ENCODE data around the gene MFAP3L. TPM values are rescaled to one million over a fixed set of nuclear protein-coding genes. Genes with fewer than 3 reads are reported as not detected.
"Not testable (repeated sequence)": the region's sequence is repeated elsewhere in the genome, so short reads cannot be mapped to it uniquely, and the experiment has no call there.

MFAP3L gene
- total RNA-seq, 5 donors from 2014 or later (not counting 1 experiment from before 2014, with no cell fraction given): 0.75 to 1.7 (median 0.90) TPM

GRCh38 chr4:170052919-170053318 lies 26.7 kb upstream of the MFAP3L start:
- ChIA-PET POLR2A (no interaction called here), CTCF (interaction anchor here in 1 of 2 donors (1.0 kb wide), 1 partner anchor 243 kb away, joined by 3 read pairs; no protein-coding TSS in a partner anchor)
- H3K27ac Mint-ChIP-seq: no peak overlapping the region
- H3K4me1 ChIP-seq (ENCODE audit: control insufficient read depth in 1 of 2, extremely low read depth in 1 of 2, insufficient read depth in 2 of 2, low read length in 2 of 2): no peaks in the 10 kb centered on the region
- H3K36me3 Mint-ChIP-seq: no peaks in the 10 kb centered on the region
- peaks cover 0 to 9% of the 10 kb centered on the region in 2 experiments for H3K27me3 ChIP-seq (replicated peaks in 1 of 2; ENCODE audit: control insufficient read depth in 2 of 2, extremely low read depth in 1 of 2, insufficient read depth in 2 of 2, low read length in 1 of 2)
- ATAC-seq (replicated peaks in 1 of 4) (no peak), DNase-seq (no peak)
- no peak overlapping the region for H3K27ac ChIP-seq (ENCODE audit: low read length)
- H3K27me3 Mint-ChIP-seq: peaks cover 0 to 11% of the 10 kb centered on the region in 2 donors
- no peak overlapping the region for H3K4me3 Mint-ChIP-seq
- no peaks in the 10 kb centered on the region for H3K4me1 Mint-ChIP-seq
- H3K4me3 ChIP-seq (ENCODE audit: control insufficient read depth in 1 of 2, extremely low read depth in 1 of 2, low read length in 1 of 2): no peak overlapping the region
- 85% methylated on average over 4 of the region's 5 CpGs for WGBS (ENCODE audit: insufficient coverage)
- H3K36me3 ChIP-seq (ENCODE audit: control insufficient read depth in 2 of 2, extremely low read depth in 1 of 2, insufficient read depth in 1 of 2, low read length in 1 of 2): no peaks in the 10 kb centered on the region
- no peaks in the 10 kb centered on the region for H3K9me3 ChIP-seq
- no peaks in the 10 kb centered on the region for H3K9me3 Mint-ChIP-seq

- H3K9me3 ChIP-seq: no peaks in the 10 kb centered on the region
- DNase-seq: no peak
- H3K36me3 Mint-ChIP-seq: no peaks in the 10 kb centered on the region
- no peak overlapping the region for H3K27ac ChIP-seq (ENCODE audit: low read length)
- no peak overlapping the region for H3K4me3 Mint-ChIP-seq
- H3K4me1 Mint-ChIP-seq: no peaks in the 10 kb centered on the region
- no peaks in the 10 kb centered on the region for H3K36me3 ChIP-seq (ENCODE audit: control insufficient read depth in 2 of 2, extremely low read depth in 1 of 2, insufficient read depth in 1 of 2, low read length in 1 of 2)
- CTCF ChIA-PET: interaction anchor here in 1 of 2 donors (0.8 to 1.0 kb wide), 2 partner anchors 240 to 241 kb away, joined by 3 to 4 read pairs; no protein-coding TSS in a partner anchor
- POLR2A ChIA-PET: no interaction called here
- H3K4me3 ChIP-seq (ENCODE audit: control insufficient read depth in 1 of 2, extremely low read depth in 1 of 2, low read length in 1 of 2): no peak overlapping the region
- H3K27ac Mint-ChIP-seq: no peak overlapping the region
- H3K27me3 Mint-ChIP-seq: peaks cover 0 to 9% of the 10 kb centered on the region in 2 donors
- 72% methylated on average over 2 of the region's 2 CpGs for WGBS (ENCODE audit: insufficient coverage)
- no peaks in the 10 kb centered on the region for H3K9me3 Mint-ChIP-seq
- no peak for ATAC-seq (replicated peaks in 1 of 4)
- H3K27me3 ChIP-seq (replicated peaks in 1 of 2; ENCODE audit: control insufficient read depth in 2 of 2, extremely low read depth in 1 of 2, insufficient read depth in 2 of 2, low read length in 1 of 2): peaks cover 0 to 9% of the 10 kb centered on the region in 2 experiments
- no peaks in the 10 kb centered on the region for H3K4me1 ChIP-seq (ENCODE audit: control insufficient read depth in 1 of 2, extremely low read depth in 1 of 2, insufficient read depth in 2 of 2, low read length in 2 of 2)
Measured at GRCh38 chr4:170051402-170051801, 25.2 kb upstream of the MFAP3L start.

GRCh38 chr4:170049766-170050165 lies 23.6 kb upstream of the MFAP3L start:
- no peaks in the 10 kb centered on the region for H3K36me3 Mint-ChIP-seq

DNA sequence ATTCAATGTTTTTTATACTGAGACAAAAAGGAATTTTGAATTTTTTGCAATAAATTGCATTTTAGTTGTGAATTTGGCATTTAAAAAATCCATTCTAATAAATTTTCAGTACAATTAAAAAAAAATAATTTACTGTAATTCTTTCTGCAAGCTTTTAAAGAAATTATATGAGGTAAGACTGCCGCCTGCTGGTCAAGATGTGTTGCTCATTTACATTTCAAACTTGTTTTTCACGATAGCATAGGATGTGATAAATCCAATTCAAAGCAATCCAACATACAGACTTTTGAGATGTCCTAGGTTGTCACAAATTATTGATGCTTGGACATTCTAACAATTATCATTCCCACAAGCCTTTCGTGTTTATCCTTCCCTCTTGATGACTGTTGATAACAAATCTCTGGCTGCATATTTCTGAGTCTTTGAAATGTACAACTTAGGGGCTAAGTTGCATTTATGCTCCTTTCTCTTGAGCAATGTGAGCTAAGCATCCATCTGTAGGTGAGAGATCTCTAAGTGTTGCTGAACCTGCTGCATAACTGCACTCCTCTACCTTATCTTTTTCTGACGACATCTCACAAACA lies 21.7 kb upstream of the MFAP3L start:
- Mint-ChIP-seq H3K4me1 (no peaks in the 10 kb centered on the region), H3K9me3 (no peaks in the 10 kb centered on the region), H3K27ac (no peak overlapping the region), H3K27me3 (no peaks in the 10 kb centered on the region), H3K4me3 (no peak overlapping the region), H3K36me3 (no peaks in the 10 kb centered on the region)
- no peaks in the 10 kb centered on the region for H3K36me3 ChIP-seq (ENCODE audit: control insufficient read depth in 2 of 2, extremely low read depth in 1 of 2, insufficient read depth in 1 of 2, low read length in 1 of 2)
- no peak for ATAC-seq (replicated peaks in 1 of 4)
- no peaks in the 10 kb centered on the region for H3K9me3 ChIP-seq
- 100% methylated on average over 1 of the region's 4 CpGs for WGBS (ENCODE audit: insufficient coverage)
- no peaks in the 10 kb centered on the region for H3K27me3 ChIP-seq (replicated peaks in 1 of 2; ENCODE audit: control insufficient read depth in 2 of 2, extremely low read depth in 1 of 2, insufficient read depth in 2 of 2, low read length in 1 of 2)
- no peaks in the 10 kb centered on the region for H3K4me1 ChIP-seq (ENCODE audit: control insufficient read depth in 1 of 2, extremely low read depth in 1 of 2, insufficient read depth in 2 of 2, low read length in 2 of 2)
- ChIA-PET POLR2A (no interaction called here), CTCF (interaction anchor here (0.6 to 2.4 kb wide), 7 partner anchors 225 to 538 kb away, joined by 3 to 58 read pairs (median 6); partner anchors contain the start of gene NEK1 (in 1 of the 2))
- H3K27ac ChIP-seq (ENCODE audit: low read length): no peak overlapping the region
- H3K4me3 ChIP-seq (ENCODE audit: control insufficient read depth in 1 of 2, extremely low read depth in 1 of 2, low read length in 1 of 2): no peak overlapping the region
- peak in 30 of 35 experiments; percentile 11 to 78 (median 46) for DNase-seq

More at GRCh38 chr4:170049766-170050165, 23.6 kb upstream of the MFAP3L start:
- Histone ChIP-seq H3K27me3 (replicated peaks in 1 of 2; ENCODE audit: control insufficient read depth in 2 of 2, extremely low read depth in 1 of 2, insufficient read depth in 2 of 2, low read length in 1 of 2) (peaks cover 0 to 4% of the 10 kb centered on the region in 2 experiments), H3K27ac (ENCODE audit: low read length) (no peak overlapping the region), H3K4me1 (ENCODE audit: control insufficient read depth in 1 of 2, extremely low read depth in 1 of 2, insufficient read depth in 2 of 2, low read length in 2 of 2) (no peaks in the 10 kb centered on the region), H3K9me3 (no peaks in the 10 kb centered on the region), H3K4me3 (ENCODE audit: control insufficient read depth in 1 of 2, extremely low read depth in 1 of 2, low read length in 1 of 2) (no peak overlapping the region), H3K36me3 (ENCODE audit: control insufficient read depth in 2 of 2, extremely low read depth in 1 of 2, insufficient read depth in 1 of 2, low read length in 1 of 2) (no peaks in the 10 kb centered on the region)
- Mint-ChIP-seq H3K9me3 (no peaks in the 10 kb centered on the region), H3K4me1 (no peaks in the 10 kb centered on the region), H3K27ac (no peak overlapping the region), H3K4me3 (no peak overlapping the region), H3K27me3 (peaks cover 0 to under 1% of the 10 kb centered on the region in 2 donors)
- ChIA-PET POLR2A (interaction anchor here (0.6 kb wide), 2 partner anchors 134 to 434 kb away, joined by 3 to 4 read pairs; no protein-coding TSS in a partner anchor), CTCF (interaction anchor here (0.6 to 1.7 kb wide), 9 partner anchors 9 to 945 kb away, joined by 3 to 10 read pairs (median 4); no protein-coding TSS in a partner anchor)
- DNase-seq (no peak), ATAC-seq (replicated peaks in 1 of 4) (no peak)
- 81% methylated on average over 2 of the region's 6 CpGs for WGBS (ENCODE audit: insufficient coverage)

GRCh38 chr4:170046156-170046555 lies 20.0 kb upstream of the MFAP3L start:
- H3K4me1 ChIP-seq (ENCODE audit: control insufficient read depth in 1 of 2, extremely low read depth in 1 of 2, insufficient read depth in 2 of 2, low read length in 2 of 2); H3K4me1 Mint-ChIP-seq; H3K27ac Mint-ChIP-seq; DNase-seq; H3K36me3 Mint-ChIP-seq; H3K4me3 Mint-ChIP-seq; H3K9me3 ChIP-seq; H3K36me3 ChIP-seq (ENCODE audit: control insufficient read depth in 2 of 2, extremely low read depth in 1 of 2, insufficient read depth in 1 of 2, low read length in 1 of 2); ATAC-seq (replicated peaks in 1 of 4); CTCF ChIA-PET; H3K27me3 Mint-ChIP-seq; H3K27ac ChIP-seq (ENCODE audit: low read length); H3K9me3 Mint-ChIP-seq; H3K27me3 ChIP-seq (replicated peaks in 1 of 2; ENCODE audit: control insufficient read depth in 2 of 2, extremely low read depth in 1 of 2, insufficient read depth in 2 of 2, low read length in 1 of 2); H3K4me3 ChIP-seq (ENCODE audit: control insufficient read depth in 1 of 2, extremely low read depth in 1 of 2, low read length in 1 of 2); POLR2A ChIA-PET: not testable (repeated sequence)
- 100% methylated on average over 4 of the region's 24 CpGs for WGBS (ENCODE audit: insufficient coverage)

GRCh38 chr4:170040031-170040680 lies 14.0 kb upstream of the MFAP3L start:
- no peak for ATAC-seq (replicated peaks in 1 of 4)
- ChIA-PET POLR2A (no interaction called here), CTCF (interaction anchor here (0.6 to 1.8 kb wide), 3 partner anchors 10 to 1148 kb away, joined by 3 to 9 read pairs (median 6); no protein-coding TSS in a partner anchor)
- H3K27ac Mint-ChIP-seq: no peak overlapping the region
- H3K4me1 Mint-ChIP-seq: no peaks in the 10 kb centered on the region
- peaks cover 0 to 3% of the 10 kb centered on the region in 2 donors for H3K27me3 Mint-ChIP-seq
- Histone ChIP-seq H3K27me3 (replicated peaks in 1 of 2; ENCODE audit: control insufficient read depth in 2 of 2, extremely low read depth in 1 of 2, insufficient read depth in 2 of 2, low read length in 1 of 2) (no peaks in the 10 kb centered on the region), H3K27ac (ENCODE audit: low read length) (no peak overlapping the region), H3K4me3 (ENCODE audit: control insufficient read depth in 1 of 2, extremely low read depth in 1 of 2, low read length in 1 of 2) (no peak overlapping the region), H3K9me3 (no peaks in the 10 kb centered on the region), H3K4me1 (ENCODE audit: control insufficient read depth in 1 of 2, extremely low read depth in 1 of 2, insufficient read depth in 2 of 2, low read length in 2 of 2) (no peaks in the 10 kb centered on the region), H3K36me3 (ENCODE audit: control insufficient read depth in 2 of 2, extremely low read depth in 1 of 2, insufficient read depth in 1 of 2, low read length in 1 of 2) (no peaks in the 10 kb centered on the region)
- WGBS (ENCODE audit: insufficient coverage): 100% methylated on average over 3 of the region's 12 CpGs
- no peak for DNase-seq
- H3K36me3 Mint-ChIP-seq: no peaks in the 10 kb centered on the region
- no peaks in the 10 kb centered on the region for H3K9me3 Mint-ChIP-seq
- no peak overlapping the region for H3K4me3 Mint-ChIP-seq
